KBM-7 (cell line): ENCODE data around the gene SAMD4A.
A peak's percentile ranks its signal among the peaks of the same experiment; 100 is the strongest.

Experiments
- DNase-seq: peaks from one replicate; pipeline ENCODE4 v3.0.0-alpha.2; 2015
- in situ Hi-C: fragments of 300-500 bp; cut with MboI; formaldehyde crosslinking; loops from 2 replicates; pipeline ENCODE4 v1.14.3; 2020; ENCODE audit warnings: low sequenced_read_pairs, low pct_unique_long_range_greater_than_20kb, mixed read lengths

SAMD4A gene

DNA sequence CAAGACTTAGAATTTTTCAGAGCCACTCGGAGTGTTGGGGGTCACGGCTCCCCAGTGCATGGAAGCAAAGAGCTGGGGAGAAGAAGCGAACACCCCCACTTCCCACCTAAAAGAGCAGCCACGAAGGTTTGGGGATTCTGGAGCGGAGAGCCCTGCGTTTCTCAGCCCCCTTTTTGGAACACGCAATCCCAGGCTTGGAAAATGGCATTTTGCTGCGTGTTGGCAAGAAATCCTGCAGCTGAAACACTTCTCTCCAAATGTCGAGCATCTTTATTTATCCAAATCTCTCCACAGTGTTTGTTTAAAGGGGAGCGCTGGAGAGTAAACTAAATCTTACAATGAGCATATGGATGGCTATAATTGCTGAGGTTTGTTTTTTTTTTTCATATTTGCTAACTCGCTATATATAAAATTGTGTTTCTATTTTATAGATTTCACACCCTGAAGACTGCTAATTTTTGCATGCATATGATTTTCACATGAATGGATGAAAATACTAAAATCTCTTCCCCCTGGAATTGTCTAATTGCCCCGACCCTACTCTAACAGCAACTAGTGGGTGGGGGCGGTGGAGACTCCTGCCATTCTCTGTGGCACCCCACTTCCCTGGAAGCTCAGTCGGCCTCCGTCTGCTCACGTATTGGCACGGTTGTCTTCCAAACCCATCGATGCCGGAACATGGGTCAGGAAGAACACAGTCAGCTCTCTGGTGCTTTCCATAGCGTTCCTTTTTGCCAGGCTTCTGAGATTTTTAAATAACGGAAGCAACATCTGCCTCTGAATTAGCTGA lies 215.2 kb downstream of the SAMD4A start:
- in situ Hi-C loops: no loop called here
- DNase-seq: no peak

DNA sequence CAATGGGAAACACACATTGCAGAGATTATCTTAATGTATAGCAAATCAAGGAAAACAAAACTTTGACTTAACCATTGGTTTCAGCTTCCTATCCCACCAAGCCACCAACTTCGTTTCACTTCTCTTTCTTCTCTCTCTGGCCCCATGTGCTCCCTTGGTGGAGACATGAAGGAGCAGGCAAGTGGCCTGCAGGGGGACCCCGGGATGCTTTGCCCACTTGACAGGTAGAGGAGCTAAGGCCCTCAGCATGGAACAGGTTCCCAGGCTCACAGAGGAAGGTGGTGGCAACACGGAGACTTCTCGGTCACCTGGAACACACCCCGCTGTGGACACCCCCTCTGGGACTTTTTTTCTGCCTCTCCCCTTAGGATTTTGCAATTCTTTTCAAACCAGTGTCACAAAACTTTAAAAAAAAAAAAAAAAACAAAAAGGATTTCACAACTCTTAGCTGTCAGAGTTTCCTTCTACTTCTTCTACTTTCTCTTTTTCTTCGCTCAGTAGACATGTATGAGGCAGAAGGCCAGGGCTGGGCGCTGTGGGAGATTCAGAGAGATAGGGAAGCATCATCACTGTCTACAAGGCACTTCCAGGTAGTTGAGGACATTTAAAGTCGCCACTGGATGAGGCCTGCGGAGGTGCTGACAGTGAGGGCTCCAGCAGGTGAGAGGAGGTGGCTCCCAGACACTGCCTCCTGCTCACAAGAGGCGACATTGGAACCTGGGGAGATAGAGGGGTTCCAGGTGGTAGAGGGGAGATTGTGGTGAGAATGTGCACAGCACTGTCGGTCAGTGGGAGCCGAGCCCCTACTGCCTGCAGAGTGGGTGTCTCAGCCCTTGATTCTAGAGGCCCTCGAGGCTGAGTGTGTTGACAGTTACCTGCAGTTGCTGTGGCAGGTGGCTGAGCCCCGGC lies 216.1 kb downstream of the SAMD4A start:
- peak; percentile 44 for DNase-seq
- in situ Hi-C loops: no loop called here

DNA sequence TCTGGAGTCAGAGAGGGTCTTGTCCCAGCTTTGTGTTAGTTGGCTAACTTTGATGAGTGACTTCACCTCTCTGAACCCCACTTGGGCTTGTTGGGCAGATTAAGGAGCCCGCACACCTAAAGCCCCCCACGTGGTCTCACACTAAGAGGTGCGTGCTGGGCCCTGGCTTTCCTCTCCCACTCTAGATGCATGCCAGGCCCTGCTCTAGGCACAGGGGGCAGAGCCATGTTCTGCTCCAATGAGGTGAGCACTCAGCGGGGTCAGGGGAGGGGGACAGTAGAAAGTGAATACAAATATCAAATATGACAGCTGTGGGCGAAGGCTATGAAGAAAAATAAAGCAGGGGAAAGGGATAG lies 216.7 kb downstream of the SAMD4A start:
- in situ Hi-C loops: no loop called here
- no peak for DNase-seq

DNA sequence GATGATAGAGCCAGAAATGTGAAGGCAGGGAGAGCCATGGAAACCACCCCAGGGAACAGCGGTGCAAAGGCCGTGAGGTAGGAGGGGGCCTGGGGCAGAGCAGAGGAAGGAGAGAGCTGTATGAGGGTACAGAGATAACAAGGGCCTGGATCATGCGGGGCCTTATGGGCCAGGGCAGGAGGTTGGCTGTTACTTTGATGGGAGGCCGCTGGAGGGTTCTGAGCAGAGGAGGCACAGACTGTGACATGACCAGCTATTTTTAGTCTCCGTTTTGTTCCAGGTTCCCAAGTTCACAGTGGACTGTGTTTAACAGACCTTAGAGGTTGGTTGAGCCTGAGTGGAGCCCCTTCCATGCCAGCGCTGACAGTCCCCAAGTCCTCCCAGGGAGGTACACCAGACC lies 217.1 kb downstream of the SAMD4A start:
- no peak for DNase-seq
- in situ Hi-C loops: no loop called here

DNA sequence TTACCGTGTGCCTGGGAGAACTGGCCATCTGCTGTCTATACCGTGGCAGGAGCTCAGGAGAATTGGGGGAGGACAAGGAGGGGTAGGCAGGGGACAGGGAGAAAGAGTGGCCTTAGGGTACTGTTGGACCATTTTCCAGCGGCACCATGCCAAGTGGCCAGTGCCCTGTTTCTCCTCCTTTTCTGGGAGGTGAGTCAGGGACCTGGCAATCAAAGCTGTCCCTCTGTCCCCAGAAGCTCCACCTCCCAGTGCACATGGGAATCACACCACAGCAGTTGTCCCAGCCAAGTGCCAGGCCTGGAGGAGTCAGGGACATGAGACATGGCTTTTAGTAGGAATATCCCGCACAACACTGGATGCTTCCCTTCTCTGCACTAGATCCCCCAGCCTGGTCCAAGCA lies 217.7 kb downstream of the SAMD4A start:
- DNase-seq: no peak
- in situ Hi-C loops: no loop called here

DNA sequence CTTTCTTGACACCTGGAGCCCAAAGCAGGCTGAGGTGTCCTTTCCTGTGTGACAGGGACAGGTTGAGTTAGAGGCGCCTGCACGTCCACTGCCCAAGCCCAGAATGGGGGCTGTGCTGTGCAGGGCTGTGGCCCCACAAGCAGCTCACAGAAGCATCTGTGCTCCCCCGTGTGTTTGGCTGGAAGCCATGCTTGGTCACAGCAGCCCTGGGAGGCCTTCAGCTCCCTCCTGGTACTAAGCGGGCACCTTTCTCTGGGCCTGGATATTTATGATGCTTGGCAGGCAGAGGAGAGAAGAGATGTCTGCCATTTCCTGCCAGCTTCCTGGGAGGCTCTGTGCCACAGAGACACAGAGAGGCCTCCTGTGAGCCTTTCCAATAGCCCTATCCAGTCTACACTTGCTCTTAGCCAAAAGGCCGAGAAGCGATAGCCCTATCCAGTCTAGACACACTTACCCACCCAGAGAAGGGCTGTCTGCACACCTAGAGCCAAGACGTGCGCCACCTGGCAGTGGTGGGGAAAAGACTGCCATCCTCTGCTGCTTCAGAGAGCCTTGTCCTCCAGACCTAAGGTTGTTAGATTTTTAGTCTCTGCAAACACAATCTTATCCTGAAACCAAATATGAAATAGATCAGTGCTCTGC lies 218.3 kb downstream of the SAMD4A start:
- no peak for DNase-seq
- in situ Hi-C loops: no loop called here

DNA sequence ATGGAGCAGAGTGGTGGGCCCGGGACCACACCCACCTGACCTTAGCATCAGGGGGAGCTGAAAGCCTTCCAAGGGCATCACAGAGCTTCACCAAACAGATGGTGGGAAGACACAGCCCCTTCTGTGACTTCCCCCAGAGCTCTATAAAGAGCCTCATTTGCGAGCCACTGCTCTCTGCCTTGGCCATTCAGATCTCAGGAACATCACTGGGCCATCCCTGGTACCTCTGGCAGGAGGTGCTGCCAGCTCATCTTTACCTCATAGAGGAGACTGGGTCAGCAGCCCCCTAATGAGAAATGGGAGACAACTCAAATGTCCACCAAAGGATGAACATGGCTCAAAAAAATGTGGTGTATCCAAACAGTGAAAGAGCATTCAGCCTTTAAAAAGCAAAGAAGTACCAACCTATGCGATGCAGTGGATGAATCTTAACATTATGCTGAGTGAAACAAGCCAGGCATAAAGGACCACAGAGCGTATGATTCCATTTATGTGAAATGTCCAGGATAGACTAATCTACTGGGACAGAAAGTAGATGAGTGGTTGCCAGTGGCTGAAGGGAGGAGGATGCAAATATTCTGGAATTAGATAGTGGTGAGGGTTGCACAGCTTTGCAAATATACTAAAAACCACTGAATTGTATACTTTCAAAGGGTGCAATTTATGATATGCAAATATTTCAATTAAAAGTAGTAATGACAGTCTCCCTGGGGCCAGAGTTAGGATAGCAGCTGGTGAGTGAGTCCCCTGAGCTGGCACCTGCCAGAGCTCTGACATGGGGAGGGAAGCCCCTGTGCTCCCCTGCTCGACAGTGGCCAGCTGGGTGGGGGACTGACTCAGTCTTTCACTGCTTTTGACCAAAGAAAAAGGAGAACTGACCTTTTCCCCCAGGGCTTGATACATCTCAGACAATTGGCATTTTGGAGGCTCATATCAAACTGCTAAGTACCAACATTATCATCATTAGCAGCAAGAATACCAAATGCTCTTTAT lies 219.1 kb downstream of the SAMD4A start:
- in situ Hi-C loops: no loop called here
- DNase-seq: no peak

DNA sequence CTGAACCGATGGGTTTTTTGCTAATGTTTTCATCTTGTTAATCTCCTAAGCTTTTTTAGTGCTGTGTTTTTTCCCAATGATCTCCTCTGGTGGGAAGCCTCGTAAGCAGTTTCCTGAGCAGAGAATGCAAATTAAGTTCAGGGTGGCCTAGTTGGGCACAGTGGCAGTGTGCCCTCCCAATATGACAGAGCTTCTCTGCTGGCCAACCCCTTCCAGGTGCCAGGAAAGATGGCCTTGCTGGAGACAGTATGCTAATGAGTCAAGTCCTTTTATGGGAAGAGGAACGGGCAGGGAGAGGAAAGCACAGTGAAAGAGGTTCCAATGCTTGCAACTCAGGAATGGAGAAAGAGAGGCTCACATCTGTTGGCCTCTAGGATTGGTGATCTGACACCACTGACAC lies 219.9 kb downstream of the SAMD4A start:
- in situ Hi-C loops: no loop called here
- DNase-seq: no peak

DNA sequence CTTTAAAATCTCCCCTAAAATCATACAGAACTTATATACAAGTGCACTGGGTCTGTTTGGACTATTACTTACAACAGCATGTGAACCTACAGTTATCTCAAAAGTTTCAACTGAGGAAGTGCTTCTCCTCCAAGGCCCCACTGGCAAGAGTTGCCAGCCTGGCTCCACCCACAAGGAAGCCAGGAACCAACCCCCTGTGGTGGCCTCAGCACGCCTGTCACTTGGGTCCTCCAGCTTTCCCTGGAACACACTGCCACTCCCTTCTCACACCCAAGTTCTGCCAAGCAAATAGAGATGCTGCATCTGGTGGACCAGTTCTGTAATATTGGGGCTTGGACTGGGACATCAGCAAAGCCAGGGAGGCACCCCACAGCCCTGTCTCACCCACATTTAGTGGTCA lies 220.3 kb downstream of the SAMD4A start:
- in situ Hi-C loops: no loop called here
- peak; percentile 21 for DNase-seq

DNA sequence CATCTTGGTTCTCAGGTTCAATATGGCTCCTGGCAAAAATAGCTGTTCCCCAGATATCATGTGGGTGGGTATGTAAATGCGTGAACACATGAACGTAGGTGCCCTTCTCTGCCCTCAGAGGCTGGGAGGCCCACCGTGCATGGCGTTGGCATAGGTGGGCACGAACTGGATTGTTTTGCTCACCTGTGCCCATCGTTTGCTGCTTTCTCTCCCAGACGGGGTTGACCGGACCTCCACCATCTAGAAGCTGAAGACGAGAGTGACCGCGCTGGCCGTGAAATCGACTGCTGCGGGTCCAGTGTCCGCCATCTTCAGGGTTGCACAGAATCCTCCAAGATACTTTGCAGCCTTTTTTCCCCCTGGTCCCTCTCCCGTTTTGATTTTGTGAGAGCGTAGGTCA lies 221.8 kb downstream of the SAMD4A start:
- in situ Hi-C loops: no loop called here
- no peak for DNase-seq

DNA sequence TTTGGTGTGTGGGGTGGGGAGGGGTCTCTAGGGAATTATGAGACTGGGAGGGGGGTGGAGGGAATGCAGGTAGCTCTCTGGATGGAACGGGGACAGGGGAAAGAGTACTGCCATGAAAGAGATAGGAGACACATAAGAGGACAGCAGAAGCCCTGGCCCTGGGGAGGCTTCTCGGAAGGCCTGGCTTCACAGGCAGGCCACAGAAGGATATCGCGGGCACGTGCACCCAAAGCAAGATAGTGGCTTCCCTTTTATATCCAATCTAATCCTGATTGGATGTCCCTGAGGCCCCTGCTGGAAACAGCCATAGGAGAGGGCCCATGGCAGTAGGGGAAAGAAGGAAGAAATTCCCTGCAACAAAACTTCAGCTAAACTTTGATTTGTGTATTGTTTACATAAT lies 222.2 kb downstream of the SAMD4A start:
- DNase-seq: no peak
- in situ Hi-C loops: no loop called here

DNA sequence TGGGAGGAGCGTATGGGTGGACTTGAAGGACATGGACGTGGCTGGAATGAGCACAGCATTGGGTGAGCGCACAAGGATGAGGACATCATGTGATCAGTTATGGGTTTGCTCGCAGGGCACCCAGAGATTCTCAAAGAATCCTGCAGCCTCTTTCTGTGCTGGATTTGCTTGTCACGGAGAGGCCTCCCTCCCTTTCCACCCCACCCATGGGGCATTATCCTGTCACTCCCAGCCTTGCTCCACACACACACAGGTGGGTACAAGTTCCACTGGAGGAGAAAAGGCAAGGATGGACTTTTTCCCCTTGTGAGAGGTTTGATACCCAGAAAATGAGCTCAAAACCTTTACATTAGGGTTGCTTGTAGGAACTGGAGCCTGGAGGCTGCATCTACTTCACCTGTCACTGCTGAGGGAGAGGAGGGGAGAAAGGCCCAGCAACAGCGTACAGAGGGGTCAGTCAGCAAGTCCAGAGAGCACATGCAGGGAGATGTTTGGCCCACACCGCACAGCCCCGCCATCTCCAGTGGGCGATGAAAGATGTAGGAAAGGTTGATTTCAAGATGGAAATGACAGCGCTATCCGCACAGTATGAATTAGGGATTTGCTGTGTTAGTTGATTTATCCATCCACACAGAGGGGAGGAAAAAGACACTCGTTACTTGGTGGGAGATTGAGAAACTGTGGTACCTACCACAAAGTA lies 223.0 kb downstream of the SAMD4A start:
- in situ Hi-C loops: no loop called here
- DNase-seq: no peak

DNA sequence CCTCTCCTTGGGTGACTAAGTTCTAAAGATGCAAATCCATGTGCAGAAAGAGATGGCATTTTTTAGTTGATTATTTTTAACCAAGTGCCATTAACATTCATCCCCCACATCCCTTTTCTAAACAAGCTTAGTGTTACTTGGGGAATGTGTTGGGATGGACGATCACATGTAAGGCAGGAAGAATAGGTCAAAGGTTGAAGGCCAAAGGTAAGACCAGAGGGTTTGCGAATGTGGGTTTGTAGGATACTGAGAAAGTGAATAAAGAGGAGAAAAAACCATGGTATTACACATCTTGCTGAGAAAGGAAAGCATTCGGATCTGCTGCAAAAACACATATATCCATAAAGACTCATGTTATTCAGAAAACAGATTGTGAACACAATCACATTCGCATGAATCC lies 224.1 kb downstream of the SAMD4A start:
- in situ Hi-C loops: no loop called here
- DNase-seq: no peak

DNA sequence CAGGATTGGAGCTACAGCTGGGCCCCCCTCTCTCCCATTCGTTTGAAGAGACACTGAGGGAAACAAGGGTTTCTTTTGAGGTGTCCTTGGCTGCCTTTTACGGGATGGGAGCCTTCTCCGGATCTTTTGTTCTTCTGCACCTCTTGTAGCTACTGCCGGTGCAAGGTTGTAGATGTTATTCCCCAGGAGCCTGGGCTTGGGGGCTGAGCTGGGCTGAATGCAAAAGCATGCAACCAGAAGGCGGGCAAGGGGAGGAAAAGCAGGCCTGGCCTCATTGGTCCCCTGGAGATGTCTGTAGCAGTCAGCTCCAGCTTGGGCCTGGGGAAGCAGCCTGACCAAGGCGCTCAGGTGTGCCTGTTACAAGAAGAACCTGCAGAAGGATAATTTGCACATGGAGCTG lies 225.4 kb downstream of the SAMD4A start:
- in situ Hi-C loops: no loop called here
- DNase-seq: no peak

DNA sequence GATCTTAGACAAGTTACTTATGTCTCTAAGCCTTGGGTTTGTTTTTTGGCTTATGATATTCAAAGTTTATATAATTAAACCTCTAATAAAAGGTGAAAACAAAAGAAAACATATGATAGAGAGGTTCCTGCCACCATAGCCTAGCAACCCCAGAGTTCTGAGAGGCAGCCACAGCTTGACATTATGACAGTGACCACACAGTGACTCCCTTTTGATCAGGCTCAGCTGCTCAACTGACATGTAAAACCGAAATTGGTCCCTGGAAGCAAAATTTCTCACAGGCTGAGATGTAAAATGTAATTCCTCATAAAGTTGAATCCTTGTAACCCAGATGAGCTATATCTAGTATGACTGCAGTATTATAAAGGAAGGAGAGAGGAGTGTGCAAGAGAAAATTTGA lies 227.2 kb downstream of the SAMD4A start:
- no peak for DNase-seq
- in situ Hi-C loops: no loop called here

DNA sequence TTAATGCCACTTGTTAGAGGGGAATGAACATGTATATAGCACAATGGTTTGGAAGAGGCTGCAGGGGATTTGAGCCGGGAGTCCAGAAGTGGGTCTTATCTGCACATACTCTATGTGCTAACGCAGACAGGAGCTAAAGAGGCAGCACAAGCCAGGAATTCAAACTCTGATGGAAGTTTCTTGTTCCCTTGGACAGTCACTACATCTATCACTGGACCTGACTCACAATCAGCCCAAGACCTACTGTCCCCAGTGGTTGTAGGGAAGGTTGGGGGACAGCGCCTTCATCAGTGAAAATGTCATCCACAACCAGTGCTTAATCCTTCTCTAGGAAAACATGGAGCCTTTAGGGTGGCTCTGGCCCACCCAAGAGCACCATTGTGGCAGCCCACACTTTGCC lies 227.9 kb downstream of the SAMD4A start:
- no peak for DNase-seq
- in situ Hi-C loops: no loop called here

DNA sequence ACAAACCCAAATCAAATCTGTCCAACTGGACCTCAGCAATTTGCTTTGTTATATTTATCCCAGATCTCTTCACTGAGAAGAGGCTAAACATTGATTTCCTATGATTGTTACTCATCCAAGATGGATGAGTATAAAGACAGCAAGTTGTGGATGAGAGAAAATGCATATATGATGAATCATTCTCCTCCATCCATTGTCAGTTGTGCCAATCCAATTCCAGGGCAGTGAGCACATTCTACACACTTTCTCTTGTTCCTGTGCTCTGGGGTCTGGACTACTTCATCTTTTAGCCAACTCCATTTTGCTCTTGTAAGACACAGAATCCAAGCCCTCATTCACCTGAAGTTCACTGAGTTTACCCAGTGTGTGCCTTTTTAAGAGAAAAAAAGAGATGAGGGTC lies 230.0 kb downstream of the SAMD4A start:
- in situ Hi-C loops: no loop called here
- DNase-seq: no peak

DNA sequence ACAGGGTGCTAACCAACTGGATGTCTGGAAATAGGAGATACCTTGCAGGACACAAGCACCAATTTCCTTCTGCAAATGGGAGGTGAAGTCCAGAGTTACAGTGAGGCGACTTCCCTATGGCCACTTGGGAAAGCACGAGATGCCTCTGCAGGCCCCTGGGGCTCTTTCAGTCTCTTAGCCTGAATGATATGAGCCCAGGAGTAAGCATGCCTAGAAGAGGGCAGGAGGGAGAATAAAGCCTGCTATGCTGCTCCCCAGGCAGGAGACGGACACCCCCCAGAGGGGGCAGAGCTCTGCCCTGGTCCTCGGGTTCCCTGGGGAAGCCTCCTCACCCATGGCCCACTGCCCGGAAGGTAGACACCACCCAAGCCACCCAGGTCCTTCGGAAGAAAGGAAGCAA lies 230.6 kb downstream of the SAMD4A start:
- DNase-seq: no peak
- in situ Hi-C loops: no loop called here
